OCI-LY3 (cell line): ENCODE measurements around the gene LRRC1.

Source experiments
- H2AFZ ChIP-seq: fragments of 200-600, 300-600 bp; shearing (Covaris generic); 2 replicates; pipeline ENCODE4 v1.6.0; 2014; ENCODE audit warnings: antibody characterized with exemption, low read depth, low read length
- H3K27ac ChIP-seq: fragments of 200-600, 300-600 bp; sonication (generic); 2 replicates; pipeline ENCODE4 v1.5.1; 2014; ENCODE audit warnings: mild to moderate bottlenecking, low read length, moderate library complexity, mixed read lengths
- H3K27me3 ChIP-seq: fragments of 200-600, 300-600 bp; sonication (generic); 2 replicates; pipeline ENCODE4 v1.6.1; 2014; ENCODE audit warnings: low read depth, low read length, mixed read lengths
- H3K36me3 ChIP-seq: fragments of 200-600, 300-600 bp; sonication (generic); replicated peaks from 2 replicates; pipeline ENCODE3; 2014; ENCODE audit warnings: low read depth, low read length, mixed read lengths
- H3K4me1 ChIP-seq: fragments of 300-600, 200-600 bp; sonication (generic); 2 replicates; pipeline ENCODE4 v1.6.1; 2014; ENCODE audit warnings: low read length, mixed read lengths
- H3K4me2 ChIP-seq: fragments of 200-600, 300-600 bp; sonication (generic); 2 replicates; pipeline ENCODE4 v1.6.1; 2014; ENCODE audit warnings: low read length, mixed read lengths
- H3K4me3 ChIP-seq: fragments of 300-600, 200-600 bp; sonication (generic); 2 replicates; pipeline ENCODE4 v1.5.1; 2014; ENCODE audit warnings: antibody characterized with exemption, mild to moderate bottlenecking, low read length, moderate library complexity
- H3K79me2 ChIP-seq: fragments of 300-600, 200-600 bp; shearing (Covaris generic); 2 replicates; pipeline ENCODE4 v1.6.1; 2014; ENCODE audit warnings: mild to moderate bottlenecking, low read length, mixed read lengths
- H3K9ac ChIP-seq: fragments of 300-600, 200-600 bp; shearing (Covaris generic); 2 replicates; pipeline ENCODE4 v1.6.0; 2014; ENCODE audit warnings: mild to moderate bottlenecking, low read length, moderate library complexity
- H3K9me3 ChIP-seq: fragments of 200-600, 300-600 bp; shearing (Covaris generic); 2 replicates; pipeline ENCODE4 v1.6.1; 2014; ENCODE audit warnings: low read length, mixed read lengths; ENCODE audit not compliant: insufficient read depth
- H4K20me1 ChIP-seq: fragments of 200-600, 300-600 bp; sonication (generic); 2 replicates; pipeline ENCODE4 v1.6.1; 2016; ENCODE audit warnings: low read length, mixed read lengths; ENCODE audit not compliant: insufficient read depth
- EZH2phosphoT487 ChIP-seq: fragments of 200-600 bp; shearing (Covaris generic); IDR thresholded peaks from 2 replicates; pipeline ENCODE4 v1.6.1; 2018; ENCODE audit warnings: antibody characterized with exemption, mixed run types, low read depth
- TF ChIP-seq, protein P1 (sequence below): fragments of 200-600, 300-600 bp; sonication (generic); IDR thresholded peaks from 2 replicates; pipeline ENCODE4 v1.5.1; 2014; ENCODE audit warnings: antibody characterized with exemption, low read length, low read depth

The LRRC1 gene

DNA sequence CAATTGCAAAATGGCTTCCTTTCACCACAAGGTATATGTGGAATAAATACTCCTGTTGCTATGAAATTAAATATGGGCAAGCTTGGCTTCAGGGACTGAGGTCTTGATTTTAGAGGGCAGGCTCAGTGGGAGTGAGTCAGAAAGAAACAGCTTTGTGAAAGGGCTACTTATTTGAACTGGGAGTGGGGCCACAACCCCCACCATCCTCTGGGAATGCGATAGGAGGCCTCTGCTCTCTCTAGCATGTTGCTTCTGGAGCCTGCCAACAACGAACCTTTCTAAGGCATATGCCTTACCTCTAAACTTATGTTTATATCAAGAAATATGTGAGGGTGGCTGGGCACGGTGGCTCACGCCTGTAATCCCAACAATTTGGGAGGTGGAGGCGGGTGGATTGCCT, 149.7 kb downstream of the LRRC1 start:
- TF ChIP-seq, protein P1, sequence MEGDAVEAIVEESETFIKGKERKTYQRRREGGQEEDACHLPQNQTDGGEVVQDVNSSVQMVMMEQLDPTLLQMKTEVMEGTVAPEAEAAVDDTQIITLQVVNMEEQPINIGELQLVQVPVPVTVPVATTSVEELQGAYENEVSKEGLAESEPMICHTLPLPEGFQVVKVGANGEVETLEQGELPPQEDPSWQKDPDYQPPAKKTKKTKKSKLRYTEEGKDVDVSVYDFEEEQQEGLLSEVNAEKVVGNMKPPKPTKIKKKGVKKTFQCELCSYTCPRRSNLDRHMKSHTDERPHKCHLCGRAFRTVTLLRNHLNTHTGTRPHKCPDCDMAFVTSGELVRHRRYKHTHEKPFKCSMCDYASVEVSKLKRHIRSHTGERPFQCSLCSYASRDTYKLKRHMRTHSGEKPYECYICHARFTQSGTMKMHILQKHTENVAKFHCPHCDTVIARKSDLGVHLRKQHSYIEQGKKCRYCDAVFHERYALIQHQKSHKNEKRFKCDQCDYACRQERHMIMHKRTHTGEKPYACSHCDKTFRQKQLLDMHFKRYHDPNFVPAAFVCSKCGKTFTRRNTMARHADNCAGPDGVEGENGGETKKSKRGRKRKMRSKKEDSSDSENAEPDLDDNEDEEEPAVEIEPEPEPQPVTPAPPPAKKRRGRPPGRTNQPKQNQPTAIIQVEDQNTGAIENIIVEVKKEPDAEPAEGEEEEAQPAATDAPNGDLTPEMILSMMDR: no peak
- TF ChIP-seq EZH2phosphoT487: no peak
- no peaks in the 10 kb centered on the region for H3K79me2 ChIP-seq
- H3K27me3 ChIP-seq: no peaks in the 10 kb centered on the region
- no peaks in the 10 kb centered on the region for H3K36me3 ChIP-seq
- H3K4me1 ChIP-seq: peaks cover 4% of the 10 kb centered on the region; the same call in 1 of the 2 replicates
- H4K20me1 ChIP-seq: no peaks in the 10 kb centered on the region
- H3K9ac ChIP-seq: no peak overlapping the region
- H3K27ac ChIP-seq: no peak overlapping the region
- no peak overlapping the region for H2AFZ ChIP-seq
- H3K4me3 ChIP-seq: no peak overlapping the region
- no peak overlapping the region for H3K4me2 ChIP-seq
- H3K9me3 ChIP-seq: no peaks in the 10 kb centered on the region

DNA sequence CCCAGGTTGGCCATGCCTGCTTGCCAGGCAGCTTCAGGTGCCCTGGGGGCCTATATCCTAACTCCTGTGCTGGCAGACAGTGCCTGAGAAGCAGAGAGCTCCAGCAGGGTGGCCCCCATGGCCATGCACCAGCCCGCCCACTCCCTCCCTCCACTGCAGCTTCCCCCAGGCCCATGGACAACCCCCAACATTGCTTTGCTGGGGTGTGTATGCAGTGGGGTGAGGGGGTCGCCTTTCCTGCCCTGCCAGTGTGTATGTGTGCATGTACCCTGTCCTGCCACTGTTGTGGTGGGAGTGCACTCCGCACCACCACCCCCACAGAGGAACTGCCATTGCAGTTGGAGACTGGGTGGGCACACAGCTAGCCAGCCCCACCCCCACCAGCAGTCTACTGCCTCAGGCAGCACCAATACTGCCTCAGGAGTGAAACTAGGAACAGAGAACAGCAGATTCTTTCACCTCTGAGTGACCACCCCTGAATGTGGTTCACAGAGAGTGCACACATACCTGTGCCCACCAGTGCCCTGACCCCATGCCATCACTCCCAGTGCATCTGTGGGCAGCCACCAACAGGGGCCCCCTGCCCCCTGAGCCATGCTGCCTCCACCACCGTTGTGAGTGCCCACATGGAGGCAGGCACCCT, 151.1 kb downstream of the LRRC1 start:
- Histone ChIP-seq H3K4me3 (no peak overlapping the region), H4K20me1 (no peaks in the 10 kb centered on the region), H3K27ac (no peak overlapping the region), H3K9me3 (no peaks in the 10 kb centered on the region), H3K4me2 (no peak overlapping the region), H2AFZ (no peak overlapping the region), H3K4me1 (peaks cover 4% of the 10 kb centered on the region; the same call in 1 of the 2 replicates), H3K9ac (no peak overlapping the region), H3K36me3 (no peaks in the 10 kb centered on the region), H3K27me3 (no peaks in the 10 kb centered on the region), H3K79me2 (no peaks in the 10 kb centered on the region)
- TF ChIP-seq, protein P1: no peak
- TF ChIP-seq EZH2phosphoT487: no peak

DNA sequence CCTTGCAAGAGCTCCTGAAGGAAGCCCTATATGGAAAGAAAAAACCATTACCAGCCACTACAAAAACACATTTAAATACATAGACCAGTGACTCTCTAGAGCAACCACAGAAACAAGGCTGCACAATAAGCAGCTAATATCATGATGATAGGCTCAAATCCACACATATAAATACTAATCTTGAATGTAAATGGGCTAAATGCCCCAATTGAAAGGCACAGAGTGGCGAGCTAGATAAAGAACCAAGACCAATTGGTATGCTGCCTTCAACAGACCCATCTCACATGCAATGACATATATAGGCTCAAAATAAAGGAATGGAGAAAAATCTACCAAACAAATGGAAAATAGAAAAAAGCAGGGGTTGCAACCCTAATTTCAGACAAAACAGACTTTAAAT, 153.0 kb downstream of the LRRC1 start:
- no peaks in the 10 kb centered on the region for H4K20me1 ChIP-seq
- H2AFZ ChIP-seq: no peak overlapping the region
- no peak overlapping the region for H3K9ac ChIP-seq
- no peak overlapping the region for H3K4me3 ChIP-seq
- peaks cover 4% of the 10 kb centered on the region; the same call in 1 of the 2 replicates for H3K4me1 ChIP-seq
- no peak for TF ChIP-seq EZH2phosphoT487
- TF ChIP-seq, protein P1: no peak
- H3K79me2 ChIP-seq: no peaks in the 10 kb centered on the region
- H3K27me3 ChIP-seq: no peaks in the 10 kb centered on the region
- no peak overlapping the region for H3K27ac ChIP-seq
- no peak overlapping the region for H3K4me2 ChIP-seq
- no peaks in the 10 kb centered on the region for H3K36me3 ChIP-seq
- H3K9me3 ChIP-seq: no peaks in the 10 kb centered on the region

DNA sequence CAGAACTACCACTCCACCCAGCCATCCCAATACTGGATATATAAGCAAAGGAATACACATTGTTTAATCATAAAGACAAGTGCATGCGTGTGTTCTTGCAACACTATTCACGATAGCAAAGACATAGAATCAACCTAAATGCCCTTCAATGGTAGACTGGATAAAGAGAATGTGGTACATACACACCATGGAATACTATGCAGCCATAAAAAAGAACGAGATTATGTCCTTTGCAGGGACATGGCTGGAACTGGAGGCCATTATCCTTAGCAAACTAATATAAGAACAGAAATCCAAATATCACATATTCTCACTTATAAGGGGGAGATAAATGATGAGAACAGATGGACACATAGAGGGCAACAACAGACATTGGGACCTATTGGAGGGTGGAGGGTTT, 156.6 kb downstream of the LRRC1 start:
- TF ChIP-seq, protein P1: no peak
- no peak for TF ChIP-seq EZH2phosphoT487
- no peaks in the 10 kb centered on the region for H3K9me3 ChIP-seq
- H3K9ac ChIP-seq: no peak overlapping the region
- no peak overlapping the region for H3K4me2 ChIP-seq
- no peak overlapping the region for H3K27ac ChIP-seq
- H3K27me3 ChIP-seq: no peaks in the 10 kb centered on the region
- H3K36me3 ChIP-seq: no peaks in the 10 kb centered on the region
- H4K20me1 ChIP-seq: no peaks in the 10 kb centered on the region
- no peak overlapping the region for H3K4me3 ChIP-seq
- no peaks in the 10 kb centered on the region for H3K79me2 ChIP-seq
- H2AFZ ChIP-seq: no peak overlapping the region
- H3K4me1 ChIP-seq: peaks cover 9% of the 10 kb centered on the region
